Measurements from ENCODE around the gene NPEPL1. TPM values are rescaled to one million over a fixed set of nuclear protein-coding genes. Genes with fewer than 3 reads are reported as not detected.
A peak's percentile ranks its signal among the peaks of the same experiment; 100 is the strongest.
"Not testable (repeated sequence)": the region's sequence is repeated elsewhere in the genome, so short reads cannot be mapped to it uniquely, and the experiment has no call there.

NPEPL1 gene, protein sequence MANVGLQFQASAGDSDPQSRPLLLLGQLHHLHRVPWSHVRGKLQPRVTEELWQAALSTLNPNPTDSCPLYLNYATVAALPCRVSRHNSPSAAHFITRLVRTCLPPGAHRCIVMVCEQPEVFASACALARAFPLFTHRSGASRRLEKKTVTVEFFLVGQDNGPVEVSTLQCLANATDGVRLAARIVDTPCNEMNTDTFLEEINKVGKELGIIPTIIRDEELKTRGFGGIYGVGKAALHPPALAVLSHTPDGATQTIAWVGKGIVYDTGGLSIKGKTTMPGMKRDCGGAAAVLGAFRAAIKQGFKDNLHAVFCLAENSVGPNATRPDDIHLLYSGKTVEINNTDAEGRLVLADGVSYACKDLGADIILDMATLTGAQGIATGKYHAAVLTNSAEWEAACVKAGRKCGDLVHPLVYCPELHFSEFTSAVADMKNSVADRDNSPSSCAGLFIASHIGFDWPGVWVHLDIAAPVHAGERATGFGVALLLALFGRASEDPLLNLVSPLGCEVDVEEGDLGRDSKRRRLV
- 10 to 100 TPM; 41.6 to 56.0 (median 47.2) TPM for total RNA-seq

DNA sequence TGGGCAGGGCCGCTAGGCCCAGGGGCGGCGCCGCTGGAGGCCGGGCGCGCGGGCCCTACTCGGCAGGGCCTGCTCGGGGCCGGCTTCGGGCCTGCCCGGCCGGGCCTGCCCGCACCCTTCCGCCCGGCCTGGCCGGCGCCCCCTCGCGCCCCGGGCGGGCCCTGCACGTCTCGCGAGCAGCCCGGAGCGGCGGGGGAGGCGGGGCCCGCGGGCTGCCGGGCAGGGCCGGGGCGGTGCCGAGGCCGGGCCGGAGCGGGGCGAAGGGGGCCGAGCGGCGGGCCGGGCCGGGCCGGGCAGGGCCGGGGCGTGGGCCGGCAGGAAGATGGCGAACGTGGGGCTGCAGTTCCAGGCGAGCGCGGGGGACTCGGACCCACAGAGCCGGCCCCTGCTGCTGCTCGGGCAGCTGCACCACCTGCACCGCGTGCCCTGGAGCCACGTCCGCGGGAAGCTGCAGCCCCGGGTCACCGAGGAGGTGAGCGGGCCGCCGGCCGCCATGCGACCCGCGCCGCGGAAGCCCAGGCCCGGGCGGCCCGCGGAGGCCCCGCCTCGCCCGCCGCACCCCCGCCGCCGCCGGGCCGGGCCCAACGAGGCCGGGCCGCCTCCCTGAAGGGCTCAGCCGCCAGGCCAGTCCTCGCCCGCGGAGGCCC, at the start of gene NPEPL1:
Gene NPEPL1 (plus strand): TSS at position 222 of the 647 bp plus-strand sequence. CDS start 101 bp downstream, at position 323.
- Histone ChIP-seq H3K4me3 (replicated peaks in 1 of 3) (peak within 1 kb of the TSS in 1 of 3 donors; percentile 58), H3K27ac (peak within 1 kb of the TSS; percentile 90 to 93 (median 92)), H3K4me1 (peaks cover 9 to 37% of the 10 kb centered on the region in 2 donors), H3K27me3 (no peaks in the 10 kb centered on the region), H3K9me3 (no peaks in the 10 kb centered on the region), H3K36me3 (peaks cover 22 to 25% of the 10 kb centered on the region in 2 donors)
- peak; percentile 67 to 74 for DNase-seq
- intact Hi-C loops (cut with DNase I) = loop anchor here (5.0 kb wide), 2 partner anchors 40 to 455 kb away; partner anchors contain the start of gene STX16
- no CpG with 5 or more reads among the region's 93 CpGs for WGBS, 2 donors
- TF ChIP-seq, protein P1, sequence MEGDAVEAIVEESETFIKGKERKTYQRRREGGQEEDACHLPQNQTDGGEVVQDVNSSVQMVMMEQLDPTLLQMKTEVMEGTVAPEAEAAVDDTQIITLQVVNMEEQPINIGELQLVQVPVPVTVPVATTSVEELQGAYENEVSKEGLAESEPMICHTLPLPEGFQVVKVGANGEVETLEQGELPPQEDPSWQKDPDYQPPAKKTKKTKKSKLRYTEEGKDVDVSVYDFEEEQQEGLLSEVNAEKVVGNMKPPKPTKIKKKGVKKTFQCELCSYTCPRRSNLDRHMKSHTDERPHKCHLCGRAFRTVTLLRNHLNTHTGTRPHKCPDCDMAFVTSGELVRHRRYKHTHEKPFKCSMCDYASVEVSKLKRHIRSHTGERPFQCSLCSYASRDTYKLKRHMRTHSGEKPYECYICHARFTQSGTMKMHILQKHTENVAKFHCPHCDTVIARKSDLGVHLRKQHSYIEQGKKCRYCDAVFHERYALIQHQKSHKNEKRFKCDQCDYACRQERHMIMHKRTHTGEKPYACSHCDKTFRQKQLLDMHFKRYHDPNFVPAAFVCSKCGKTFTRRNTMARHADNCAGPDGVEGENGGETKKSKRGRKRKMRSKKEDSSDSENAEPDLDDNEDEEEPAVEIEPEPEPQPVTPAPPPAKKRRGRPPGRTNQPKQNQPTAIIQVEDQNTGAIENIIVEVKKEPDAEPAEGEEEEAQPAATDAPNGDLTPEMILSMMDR (IDR thresholded peaks at IDR 0.05) = peak in 3 of 6 experiments; percentile 40 to 52 (median 50)
- TF ChIP-seq POLR2A (IDR thresholded peaks at IDR 0.05) = peak in 1 of 2 donors; percentile 47

DNA sequence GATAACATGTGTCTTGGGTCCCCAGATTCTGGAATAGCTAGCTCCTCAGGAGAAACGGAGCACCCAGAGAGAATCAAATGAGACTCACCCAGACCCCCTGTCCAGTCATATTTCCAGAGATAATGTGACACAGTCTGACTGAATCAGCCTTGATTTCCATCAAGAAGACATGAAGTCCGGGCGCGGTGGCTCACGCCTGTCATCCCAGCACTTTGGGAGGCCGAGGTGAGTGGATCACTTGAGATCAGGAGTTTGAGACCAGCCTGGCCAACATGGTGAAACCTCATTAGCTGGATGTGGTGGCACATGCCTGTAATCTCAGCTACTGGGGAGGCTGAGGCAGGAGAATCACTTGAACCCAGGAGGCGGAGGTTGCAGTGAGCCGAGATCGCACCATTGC, 49.7 kb upstream of the NPEPL1 start:
- H3K9me3 ChIP-seq; H3K27me3 ChIP-seq; intact Hi-C loops (cut with DNase I); H3K4me3 ChIP-seq (replicated peaks in 1 of 3); DNase-seq; H3K27ac ChIP-seq; H3K36me3 ChIP-seq: not testable (repeated sequence)
- 90 to 95% methylated on average over 9 of the region's 9 CpGs for WGBS, 2 donors
- H3K4me1 ChIP-seq = peaks cover 0 to 11% of the 10 kb centered on the region in 2 donors

DNA sequence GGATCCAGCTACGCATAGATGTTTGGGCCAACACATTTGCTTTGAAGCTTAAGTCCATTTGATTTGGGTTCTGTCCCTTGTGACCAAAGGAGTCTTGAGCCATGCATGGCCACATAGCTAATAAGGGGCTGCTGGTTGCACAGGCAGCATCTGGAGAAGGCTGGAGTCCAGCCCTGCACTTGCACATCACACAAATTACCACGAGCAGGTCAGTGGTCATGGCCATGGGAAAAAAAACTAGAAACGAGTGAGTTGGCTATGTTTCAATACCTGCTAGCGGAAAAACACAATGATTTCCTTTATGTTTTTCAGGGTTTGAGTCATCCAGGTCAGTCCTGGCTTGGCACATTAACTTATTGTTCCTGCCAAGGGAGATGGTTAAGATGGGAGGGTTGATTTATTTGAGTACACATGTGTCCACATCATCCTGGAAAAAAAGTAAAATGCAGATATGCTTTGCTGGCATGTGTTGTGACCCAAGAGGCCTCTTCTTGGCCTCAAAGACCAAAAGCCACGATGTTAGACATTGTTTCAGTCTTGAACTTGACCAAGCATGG, 47.1 kb upstream of the NPEPL1 start:
- Histone ChIP-seq H3K36me3 (no peaks in the 10 kb centered on the region), H3K4me1 (peaks cover 6 to 15% of the 10 kb centered on the region in 2 donors), H3K9me3 (no peaks in the 10 kb centered on the region), H3K4me3 (replicated peaks in 1 of 3) (no peak overlapping the region), H3K27ac (no peak overlapping the region), H3K27me3 (no peaks in the 10 kb centered on the region)
- WGBS, 2 donors = 28 to 38% methylated on average over 5 of the region's 5 CpGs
- DNase-seq = peak; percentile 10 to 20
- TF ChIP-seq POLR2A (IDR thresholded peaks at IDR 0.05) = no peak
- TF ChIP-seq, protein P1 (IDR thresholded peaks at IDR 0.05) = no peak
- intact Hi-C loops (cut with DNase I) = no loop called here

DNA sequence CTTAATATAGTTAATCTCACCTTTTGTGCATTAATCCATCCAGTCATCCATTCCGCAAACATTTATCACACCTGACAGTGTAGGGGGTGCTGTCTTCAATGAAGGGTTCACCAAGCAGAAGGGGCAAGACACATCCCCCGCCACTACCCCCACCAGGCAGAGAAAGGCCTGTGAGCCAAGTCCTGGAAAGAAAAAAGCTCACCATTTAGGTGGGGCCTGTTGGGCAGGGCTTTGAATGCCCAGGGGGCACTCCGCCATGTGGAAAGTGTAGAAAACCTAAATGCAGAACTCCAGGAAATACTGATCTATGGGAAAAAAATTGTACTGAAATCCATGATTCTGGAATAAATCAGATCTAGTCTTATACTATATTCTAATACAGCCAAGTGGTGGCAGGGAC, 46.3 kb upstream of the NPEPL1 start:
- intact Hi-C loops (cut with DNase I) = no loop called here
- no peak for DNase-seq

DNA sequence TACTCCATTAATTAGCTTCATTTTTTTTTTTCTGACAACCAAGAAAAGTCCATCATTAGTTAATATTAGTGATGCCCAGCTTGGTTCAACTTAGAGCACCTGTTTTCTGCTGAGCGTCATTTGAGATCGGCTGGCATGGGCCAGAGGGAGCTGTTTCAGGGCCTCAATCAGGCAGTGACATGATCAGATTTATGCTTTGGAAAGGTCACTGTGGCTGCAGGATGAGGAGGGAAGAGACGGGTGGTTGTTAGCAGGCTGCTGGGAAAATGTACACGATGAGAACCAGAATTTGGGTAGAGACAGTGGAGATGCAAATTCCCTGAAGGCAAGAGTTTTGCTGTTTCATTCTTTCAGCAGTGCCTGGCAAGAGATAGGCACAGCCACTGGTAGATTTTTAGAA, 45.9 kb upstream of the NPEPL1 start:
- no peaks in the 10 kb centered on the region for H3K27me3 ChIP-seq
- H3K36me3 ChIP-seq = no peaks in the 10 kb centered on the region
- no peaks in the 10 kb centered on the region for H3K9me3 ChIP-seq
- TF ChIP-seq, protein P1 (IDR thresholded peaks at IDR 0.05) = no peak
- no peak for TF ChIP-seq POLR2A (IDR thresholded peaks at IDR 0.05)
- no peak for DNase-seq
- intact Hi-C loops (cut with DNase I) = no loop called here
- H3K4me1 ChIP-seq = peaks cover 6 to 15% of the 10 kb centered on the region in 2 donors
- H3K4me3 ChIP-seq (replicated peaks in 1 of 3) = no peak overlapping the region
- WGBS, 2 donors = 91 to 93% methylated on average over 4 of the region's 4 CpGs
- H3K27ac ChIP-seq = no peak overlapping the region

More for the DNA sequence above, 46.3 kb upstream of the NPEPL1 start:
- Histone ChIP-seq H3K4me3 (replicated peaks in 1 of 3) (no peak overlapping the region), H3K9me3 (no peaks in the 10 kb centered on the region), H3K27me3 (no peaks in the 10 kb centered on the region), H3K4me1 (peaks cover 6 to 15% of the 10 kb centered on the region in 2 donors), H3K36me3 (no peaks in the 10 kb centered on the region), H3K27ac (no peak overlapping the region)
- TF ChIP-seq POLR2A (IDR thresholded peaks at IDR 0.05) = no peak
- TF ChIP-seq, protein P1 (IDR thresholded peaks at IDR 0.05) = no peak
- WGBS, 2 donors = 94 to 95% methylated on average over 3 of the region's 3 CpGs
